ENCODE measurements around the gene CDCP2. TPM values are rescaled to one million over a fixed set of nuclear protein-coding genes. Genes with fewer than 3 reads are reported as not detected.
A peak's percentile ranks its signal among the peaks of the same experiment; 100 is the strongest.
"Not testable (repeated sequence)": the region's sequence is repeated elsewhere in the genome, so short reads cannot be mapped to it uniquely, and the experiment has no call there.

Gene CDCP2
- total RNA-seq, 1 experiment from 2014 or later = not detected

DNA sequence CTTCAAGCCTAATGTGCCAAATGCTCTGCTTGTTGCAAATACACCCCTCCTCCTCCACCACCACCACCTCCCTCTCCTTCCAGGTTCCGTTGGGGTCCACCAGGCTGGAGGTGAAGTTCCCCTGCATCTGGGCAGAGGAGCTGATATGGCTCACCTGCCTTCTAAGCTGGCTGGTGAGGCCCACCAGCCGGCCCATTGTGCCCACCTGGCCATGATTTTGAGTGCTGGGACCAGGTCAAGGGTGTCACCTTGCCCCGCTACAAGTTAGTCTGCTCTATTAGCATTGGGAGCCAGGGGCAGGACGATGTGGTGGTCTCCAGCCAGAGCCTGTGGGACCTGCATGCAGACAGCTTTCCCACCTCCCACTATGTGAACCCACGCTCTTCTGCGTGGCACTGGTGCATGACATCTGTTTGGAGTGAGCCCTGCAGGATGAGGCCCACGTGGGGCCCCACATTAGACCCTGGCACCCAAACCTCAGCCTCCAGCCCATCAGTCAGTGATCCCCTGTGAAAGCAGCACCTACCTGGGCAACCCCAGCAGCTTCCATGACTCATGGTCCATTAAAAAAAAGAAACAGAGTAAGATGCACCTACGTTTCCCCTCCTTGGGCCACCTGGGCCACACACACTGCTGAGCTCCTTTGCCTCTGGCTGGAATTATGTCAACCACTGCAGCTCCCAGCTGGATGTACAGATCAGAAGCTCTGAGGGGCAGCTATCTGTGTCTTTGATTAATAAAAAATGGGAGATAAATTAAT is 15.6 kb upstream of the CDCP2 start:
- H3K9me3 ChIP-seq (ENCODE audit: low read length) = no peaks in the 10 kb centered on the region
- TF ChIP-seq EZH2 (IDR thresholded peaks at IDR 0.05; ENCODE audit: low read length, unreplicated experiment) (no peak), EZH2phosphoT487 (IDR thresholded peaks at IDR 0.05; ENCODE audit: borderline replicate concordance, low read length) (no peak)
- TF ChIP-seq, protein P1, sequence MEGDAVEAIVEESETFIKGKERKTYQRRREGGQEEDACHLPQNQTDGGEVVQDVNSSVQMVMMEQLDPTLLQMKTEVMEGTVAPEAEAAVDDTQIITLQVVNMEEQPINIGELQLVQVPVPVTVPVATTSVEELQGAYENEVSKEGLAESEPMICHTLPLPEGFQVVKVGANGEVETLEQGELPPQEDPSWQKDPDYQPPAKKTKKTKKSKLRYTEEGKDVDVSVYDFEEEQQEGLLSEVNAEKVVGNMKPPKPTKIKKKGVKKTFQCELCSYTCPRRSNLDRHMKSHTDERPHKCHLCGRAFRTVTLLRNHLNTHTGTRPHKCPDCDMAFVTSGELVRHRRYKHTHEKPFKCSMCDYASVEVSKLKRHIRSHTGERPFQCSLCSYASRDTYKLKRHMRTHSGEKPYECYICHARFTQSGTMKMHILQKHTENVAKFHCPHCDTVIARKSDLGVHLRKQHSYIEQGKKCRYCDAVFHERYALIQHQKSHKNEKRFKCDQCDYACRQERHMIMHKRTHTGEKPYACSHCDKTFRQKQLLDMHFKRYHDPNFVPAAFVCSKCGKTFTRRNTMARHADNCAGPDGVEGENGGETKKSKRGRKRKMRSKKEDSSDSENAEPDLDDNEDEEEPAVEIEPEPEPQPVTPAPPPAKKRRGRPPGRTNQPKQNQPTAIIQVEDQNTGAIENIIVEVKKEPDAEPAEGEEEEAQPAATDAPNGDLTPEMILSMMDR (conservative IDR thresholded peaks at IDR 0.05; ENCODE audit: low read depth, low read length) = no peak
- no peak overlapping the region for H3K4me2 ChIP-seq (ENCODE audit: low read length)
- H4K20me1 ChIP-seq (ENCODE audit: low read length) = no peaks in the 10 kb centered on the region
- no peaks in the 10 kb centered on the region for H3K27me3 ChIP-seq (ENCODE audit: low read length)
- H3K4me1 ChIP-seq (ENCODE audit: insufficient read depth, low read length) = peaks cover 6% of the 10 kb centered on the region; the same call in 1 of the 2 replicates
- intact Hi-C loops (cut with micrococcal nuclease) = no loop called here
- no peak for DNase-seq
- BruUV-seq (replicated peaks) = no TSS peak
- H3K79me2 ChIP-seq (ENCODE audit: low read length) = no peaks in the 10 kb centered on the region
- H3K27ac ChIP-seq (ENCODE audit: low read length) = no peak overlapping the region
- ATAC-seq = no peak
- CTCF ChIA-PET = interaction anchor here (0.7 kb wide), 1 partner anchor 10 kb away, joined by 5 read pairs; no protein-coding TSS in a partner anchor
- no peak overlapping the region for H3K9ac ChIP-seq (ENCODE audit: low read length)
- POLR2A ChIA-PET (ENCODE audit: unreplicated experiment) = interaction anchor here (0.5 kb wide), 1 partner anchor 87 kb away, joined by 7 read pairs; no protein-coding TSS in a partner anchor
- no peaks in the 10 kb centered on the region for H3K9me2 ChIP-seq (replicated peaks; ENCODE audit: low read length)
- H3F3A ChIP-seq (ENCODE audit: low read length, unreplicated experiment) = no peaks in the 10 kb centered on the region
- H3K36me3 ChIP-seq (ENCODE audit: low read depth, low read length) = no peaks in the 10 kb centered on the region
- H2AFZ ChIP-seq (ENCODE audit: low read length) = no peak overlapping the region
- H3K4me3 ChIP-seq (ENCODE audit: low read length) = no peak overlapping the region

DNA sequence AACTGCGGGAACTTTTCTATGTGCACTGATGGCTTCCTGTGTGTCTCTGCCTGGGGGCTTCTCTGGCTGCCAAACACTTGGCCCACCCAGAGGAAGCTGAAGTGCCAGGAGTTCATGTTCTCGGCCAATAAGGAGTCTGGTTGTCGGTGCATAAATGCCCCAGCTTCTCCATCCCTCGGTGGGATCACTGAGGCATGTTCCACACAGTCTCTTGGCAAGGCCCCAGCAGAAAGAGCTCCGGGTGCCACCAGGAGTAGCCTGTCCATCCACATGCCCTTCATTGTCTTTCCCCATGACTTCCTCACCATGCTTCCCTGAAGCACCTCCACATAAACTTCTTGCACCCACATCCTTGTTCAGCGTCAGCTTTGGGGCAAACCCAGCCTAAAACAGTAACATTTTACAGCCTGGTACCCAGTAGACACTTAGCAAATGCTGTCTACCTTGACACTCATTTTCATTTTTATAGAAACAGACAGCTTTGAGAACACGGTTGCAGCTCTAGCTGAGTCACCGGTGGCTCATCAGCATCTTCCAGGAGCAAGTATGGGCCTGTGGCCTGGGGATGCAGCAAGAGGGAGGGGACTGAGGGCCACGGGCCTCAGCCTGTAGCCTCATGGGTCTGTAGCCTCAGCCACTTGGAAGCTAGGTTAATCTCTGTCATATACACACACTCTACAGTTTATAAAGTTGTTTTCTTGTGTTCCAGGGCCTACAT is 14.8 kb upstream of the CDCP2 start:
- Histone ChIP-seq H3K4me3 (ENCODE audit: low read length) (no peak overlapping the region), H3K36me3 (ENCODE audit: low read depth, low read length) (no peaks in the 10 kb centered on the region), H3K4me1 (ENCODE audit: insufficient read depth, low read length) (peaks cover 6% of the 10 kb centered on the region; the same call in 1 of the 2 replicates), H3K9me3 (ENCODE audit: low read length) (no peaks in the 10 kb centered on the region), H3K9ac (ENCODE audit: low read length) (no peak overlapping the region), H3K27me3 (ENCODE audit: low read length) (no peaks in the 10 kb centered on the region), H3K4me2 (ENCODE audit: low read length) (no peak overlapping the region), H2AFZ (ENCODE audit: low read length) (no peak overlapping the region), H4K20me1 (ENCODE audit: low read length) (no peaks in the 10 kb centered on the region), H3K9me2 (replicated peaks; ENCODE audit: low read length) (no peaks in the 10 kb centered on the region), H3K27ac (ENCODE audit: low read length) (no peak overlapping the region), H3F3A (ENCODE audit: low read length, unreplicated experiment) (no peaks in the 10 kb centered on the region), H3K79me2 (ENCODE audit: low read length) (no peaks in the 10 kb centered on the region)
- ChIA-PET CTCF (interaction anchor here (0.6 to 0.7 kb wide), 2 partner anchors 11 to 36 kb away, joined by 5 to 6 read pairs; no protein-coding TSS in a partner anchor), POLR2A (ENCODE audit: unreplicated experiment) (interaction anchor here (0.6 kb wide), 1 partner anchor 51 kb away, joined by 3 read pairs; no protein-coding TSS in a partner anchor)
- no TSS peak for BruUV-seq (replicated peaks)
- TF ChIP-seq EZH2phosphoT487 (IDR thresholded peaks at IDR 0.05; ENCODE audit: borderline replicate concordance, low read length) (no peak), EZH2 (IDR thresholded peaks at IDR 0.05; ENCODE audit: low read length, unreplicated experiment) (no peak)
- TF ChIP-seq, protein P1 (conservative IDR thresholded peaks at IDR 0.05; ENCODE audit: low read depth, low read length) = no peak
- peak; percentile 65 for DNase-seq
- intact Hi-C loops (cut with micrococcal nuclease) = no loop called here
- ATAC-seq = peak; percentile 95

DNA sequence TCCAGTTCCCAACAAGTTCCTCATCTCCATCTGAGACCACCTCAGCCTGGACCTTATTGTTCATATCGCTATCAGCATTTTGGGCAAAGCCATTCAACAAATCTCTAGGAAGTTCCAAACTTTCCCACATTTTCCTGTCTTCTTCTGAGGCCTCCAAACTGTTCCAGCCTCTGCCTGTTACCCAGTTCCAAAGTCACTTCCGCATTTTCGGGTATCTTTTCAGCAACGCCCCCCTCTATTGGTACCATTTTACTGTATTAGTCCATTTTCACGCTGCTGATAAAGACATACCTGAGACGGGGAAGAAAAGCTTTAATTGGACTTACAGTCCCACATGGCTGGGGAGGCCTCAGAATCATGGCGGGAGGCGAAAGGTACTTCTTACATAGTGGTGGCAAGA is 13.6 kb upstream of the CDCP2 start:
- H3K9me2 ChIP-seq (replicated peaks; ENCODE audit: low read length); H3F3A ChIP-seq (ENCODE audit: low read length, unreplicated experiment); H2AFZ ChIP-seq (ENCODE audit: low read length); H3K9ac ChIP-seq (ENCODE audit: low read length); intact Hi-C loops (cut with micrococcal nuclease); H3K4me2 ChIP-seq (ENCODE audit: low read length); H3K4me3 ChIP-seq (ENCODE audit: low read length); H4K20me1 ChIP-seq (ENCODE audit: low read length); CTCF ChIA-PET; H3K27ac ChIP-seq (ENCODE audit: low read length); H3K27me3 ChIP-seq (ENCODE audit: low read length); DNase-seq; POLR2A ChIA-PET (ENCODE audit: unreplicated experiment); H3K36me3 ChIP-seq (ENCODE audit: low read depth, low read length); H3K79me2 ChIP-seq (ENCODE audit: low read length); H3K4me1 ChIP-seq (ENCODE audit: insufficient read depth, low read length); ATAC-seq; H3K9me3 ChIP-seq (ENCODE audit: low read length); BruUV-seq (replicated peaks): not testable (repeated sequence)

All from PC-3 (cell line).